HG03103 (cell line): ENCODE results near the gene HERC3.

Experiments
- ATAC-seq: cut with Tn5 transposase; IDR thresholded peaks from one replicate; pipeline ENCODE4 v1.9.1; 2021; ENCODE audit warnings: low read depth; ENCODE audit not compliant: unreplicated experiment

HERC3 gene

DNA sequence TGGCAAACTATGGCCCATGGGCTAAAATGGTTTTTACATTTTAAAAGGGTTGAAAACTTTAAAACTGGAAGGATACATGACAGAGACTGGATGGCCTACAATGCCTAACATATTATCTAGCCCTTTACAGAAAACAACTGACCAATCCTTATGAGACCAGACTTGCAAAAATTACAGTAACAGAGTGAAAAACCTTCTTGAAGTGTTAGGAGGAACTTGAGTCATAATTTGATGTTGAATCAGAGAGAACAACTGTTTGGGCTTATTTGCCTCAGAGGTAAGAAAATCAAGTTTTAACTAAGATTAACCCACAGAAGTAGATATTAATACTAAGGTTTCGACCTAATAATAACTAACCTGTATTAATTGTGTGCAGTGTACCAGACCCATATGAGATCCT is 117.7 kb downstream of the HERC3 start:
- ATAC-seq, result no peak

DNA sequence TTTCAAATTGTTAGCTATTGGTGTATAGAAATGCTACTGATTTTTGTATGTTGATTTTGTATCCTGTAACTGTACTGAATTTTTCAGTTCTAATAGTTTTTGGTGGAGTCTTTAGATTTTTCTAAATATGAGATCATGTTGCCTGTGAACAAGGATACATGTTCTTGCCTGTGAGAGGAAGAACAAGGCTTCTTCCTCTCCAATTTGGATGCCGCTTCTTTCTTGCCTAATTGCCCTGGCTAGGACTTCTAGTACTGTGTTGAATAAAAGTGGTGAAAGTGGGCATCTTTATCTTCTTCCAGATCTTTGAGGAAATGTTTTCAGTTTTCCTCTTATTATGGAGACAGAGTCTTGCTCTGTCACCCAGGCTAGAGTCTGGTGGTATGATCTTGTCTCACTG is 121.5 kb downstream of the HERC3 start:
- no peak for ATAC-seq

DNA sequence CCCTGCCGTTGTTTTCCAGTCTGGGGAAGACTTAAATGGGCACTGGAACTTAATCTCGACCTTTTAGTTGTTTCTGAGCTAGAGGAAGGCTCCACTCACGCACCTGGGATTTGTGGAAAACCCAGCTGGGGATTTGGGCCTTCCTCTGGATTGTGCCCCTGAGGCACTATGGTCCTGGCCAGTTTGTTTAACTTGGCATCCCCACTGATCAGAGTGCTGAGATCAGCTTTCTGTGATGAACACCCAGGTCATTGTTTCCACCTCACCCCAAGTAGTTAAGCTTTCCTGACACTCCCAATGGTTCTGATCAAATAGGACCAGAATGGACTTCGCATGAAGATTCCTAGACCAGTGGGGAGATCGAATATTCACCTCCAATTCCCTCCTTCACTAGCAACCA is 125.8 kb downstream of the HERC3 start:
- no peak for ATAC-seq

DNA sequence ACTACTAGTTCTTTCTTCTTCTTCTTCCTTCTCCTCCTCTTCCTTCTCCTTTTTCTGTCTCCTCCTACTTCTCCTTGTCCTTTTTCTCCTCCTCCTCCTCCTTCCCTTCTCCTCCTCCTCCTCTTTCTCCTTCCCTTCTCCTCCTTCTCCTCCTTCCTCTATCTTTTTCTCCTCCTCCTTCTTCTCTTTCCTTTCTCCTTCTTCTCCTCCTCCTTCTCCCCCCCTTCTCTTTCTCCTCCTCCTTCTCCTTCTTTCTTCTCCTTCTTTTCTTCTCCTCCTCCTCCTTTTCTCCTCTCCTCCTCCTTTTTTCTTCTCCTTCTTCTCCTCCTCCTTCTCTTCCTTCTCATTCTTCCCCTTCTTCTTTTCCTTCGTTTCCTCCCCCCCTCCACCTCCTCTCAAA is 127.1 kb downstream of the HERC3 start:
- no peak for ATAC-seq

DNA sequence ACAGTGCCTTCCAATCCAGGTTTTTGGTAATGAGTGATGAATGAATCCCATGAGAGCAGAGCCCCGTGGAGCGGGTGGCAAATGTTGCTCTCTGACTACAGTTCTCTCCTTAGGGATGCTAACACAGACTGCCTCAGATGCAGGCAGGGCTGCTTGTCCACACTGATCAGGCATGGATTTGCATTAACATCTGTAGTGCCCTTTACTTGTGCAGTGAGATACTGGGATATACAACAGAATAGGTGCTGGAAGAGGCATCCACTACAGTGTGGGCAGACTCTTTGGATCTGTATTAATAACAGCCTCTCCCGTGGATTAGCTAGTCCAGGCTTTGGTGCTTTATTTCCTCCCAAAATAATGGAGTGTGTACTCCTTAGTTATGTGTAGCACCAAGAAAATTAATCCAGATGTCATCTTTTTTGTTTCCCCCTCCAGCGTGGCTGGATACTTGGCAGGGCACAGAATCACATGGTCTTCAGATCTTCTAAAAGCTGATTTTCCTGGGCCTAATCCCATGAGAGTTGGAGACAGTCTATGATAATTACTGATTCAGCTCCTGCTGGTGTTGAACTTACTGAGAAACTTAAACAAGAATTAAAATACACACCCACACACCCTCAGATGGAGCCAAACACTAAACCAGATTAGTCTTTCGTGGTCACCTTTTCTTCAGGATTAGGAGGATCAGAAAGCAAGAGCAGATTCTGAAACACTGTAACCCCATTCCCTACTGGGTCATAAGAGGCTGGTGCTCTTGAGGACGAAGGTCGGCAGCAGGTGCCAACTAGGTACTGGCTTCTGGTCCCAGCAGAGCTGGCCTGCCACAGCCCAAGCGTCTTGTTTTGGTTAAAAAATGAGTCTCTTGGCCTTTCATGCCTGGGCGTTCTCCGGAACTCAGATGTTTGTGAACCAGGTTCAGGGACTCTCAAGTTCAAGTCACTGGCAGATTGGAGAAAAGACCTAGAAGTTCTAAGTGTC is 128.5 kb downstream of the HERC3 start:
- ATAC-seq, result no peak

DNA sequence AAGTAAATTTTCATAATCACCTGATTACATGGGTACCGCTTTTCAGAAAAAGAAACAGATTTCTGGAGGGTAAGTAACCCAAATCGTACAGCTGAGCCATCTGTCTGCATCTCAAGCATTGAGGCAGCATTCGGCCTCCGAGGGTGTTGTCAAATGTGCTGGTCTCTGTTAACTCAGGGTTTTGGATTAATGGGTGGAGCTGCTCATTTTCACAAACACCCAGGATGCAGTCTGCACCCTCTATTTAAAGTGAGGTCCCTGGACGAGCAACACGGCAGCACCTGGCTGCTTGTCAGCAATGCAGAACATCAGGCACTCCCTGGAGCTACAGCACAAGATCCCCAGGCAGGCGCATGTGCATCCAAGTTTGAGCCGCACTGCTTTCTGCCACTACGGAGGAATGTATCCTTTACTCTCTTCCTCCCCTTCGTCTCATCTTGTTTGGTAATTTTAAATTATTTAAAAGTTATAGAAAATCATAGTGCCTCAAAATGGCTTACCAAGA is 130.0 kb downstream of the HERC3 start:
- no peak for ATAC-seq

DNA sequence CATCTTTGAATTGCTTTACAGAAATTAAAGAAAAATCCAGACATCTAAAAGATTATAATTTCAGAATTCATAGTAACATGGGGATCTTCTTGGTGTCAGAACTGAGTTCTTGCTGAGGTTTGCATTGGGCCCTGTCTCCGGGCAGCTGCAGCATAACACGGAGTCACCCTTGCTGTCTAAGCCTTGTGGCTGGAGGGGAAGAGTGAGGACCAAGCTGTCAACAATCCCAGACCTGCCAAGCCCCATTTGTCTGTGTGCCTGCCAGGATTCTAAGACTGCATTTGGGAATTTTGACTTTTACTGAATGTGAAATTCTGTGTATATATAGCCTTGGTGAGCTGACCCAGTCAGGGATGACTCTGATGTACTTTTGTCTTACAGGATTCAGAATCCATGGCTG is 130.5 kb downstream of the HERC3 start:
- no peak for ATAC-seq

DNA sequence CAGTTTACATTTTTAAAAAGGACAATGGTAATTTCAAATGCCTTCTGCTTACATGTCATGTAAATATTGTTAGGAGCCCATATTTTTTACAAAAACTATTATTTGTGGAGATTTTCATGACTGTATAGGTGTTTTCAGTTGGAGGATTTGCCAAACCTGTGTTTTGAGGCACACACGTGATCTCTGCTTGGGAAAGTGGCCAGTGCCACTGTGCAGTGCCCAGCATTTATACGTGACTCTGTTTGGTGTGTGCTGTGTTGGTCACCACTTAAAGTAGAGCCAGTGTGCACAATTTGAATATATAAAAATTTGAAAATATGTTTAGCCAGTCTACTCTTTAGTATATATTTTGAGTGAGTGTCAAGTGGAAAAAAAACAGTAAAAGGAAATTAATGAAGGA is 132.1 kb downstream of the HERC3 start:
- no peak for ATAC-seq

DNA sequence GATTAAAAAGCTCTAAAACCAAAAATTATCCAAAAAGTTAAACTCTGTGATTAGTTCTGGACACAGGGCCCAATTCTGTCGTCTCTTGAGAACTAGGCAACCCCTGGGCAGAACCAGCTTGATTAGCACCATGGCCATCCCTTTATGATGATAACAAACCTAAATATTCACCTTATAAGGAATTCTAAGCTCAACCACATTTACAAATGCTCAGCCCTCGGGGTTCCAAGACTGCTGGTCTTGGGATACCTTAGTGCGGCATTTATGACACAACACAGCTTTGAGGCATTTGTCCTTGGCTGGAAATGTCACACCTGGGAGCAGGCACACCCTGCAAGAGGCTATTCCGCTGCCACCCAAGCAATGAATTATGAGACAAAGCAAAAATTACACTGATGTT is 132.9 kb downstream of the HERC3 start:
- ATAC-seq, result no peak

DNA sequence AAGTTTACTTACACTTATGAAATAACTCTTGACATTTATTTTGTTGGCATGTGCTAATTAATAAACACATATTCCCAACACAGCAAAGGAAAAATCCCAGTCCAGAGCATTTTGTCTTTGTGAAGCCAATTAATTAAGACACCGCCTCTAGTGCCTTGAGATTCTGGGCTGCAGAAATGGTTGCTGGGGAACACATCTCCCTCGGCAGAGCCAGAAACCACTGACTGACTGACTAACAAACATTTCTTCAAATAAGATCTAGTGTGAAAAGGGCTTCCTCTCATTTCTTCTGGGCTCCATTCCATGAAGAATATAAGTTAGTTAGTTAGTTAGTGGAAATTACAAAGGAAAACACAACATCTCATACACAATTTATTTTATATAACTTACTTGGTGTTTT is 133.7 kb downstream of the HERC3 start:
- ATAC-seq, result no peak

DNA sequence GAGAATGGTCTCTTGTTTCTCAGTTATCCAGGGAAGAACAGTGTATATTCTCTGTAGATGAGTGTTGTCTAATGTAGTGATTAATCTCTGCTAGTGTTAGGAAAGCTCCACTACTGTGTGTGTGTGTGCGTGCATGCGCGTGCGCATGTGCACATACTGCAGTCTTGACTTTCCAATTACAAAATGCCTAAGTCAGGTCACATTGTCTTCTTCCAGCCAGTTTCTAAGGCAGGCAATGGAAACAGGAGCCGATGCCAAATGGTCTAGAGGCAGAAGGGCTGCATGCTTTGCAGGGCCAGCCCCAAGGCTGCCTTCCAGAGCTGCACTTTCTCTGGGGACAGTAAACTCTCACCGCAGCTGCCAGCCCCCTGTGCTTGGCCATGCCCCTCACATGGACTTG is 135.9 kb downstream of the HERC3 start:
- ATAC-seq, result no peak

DNA sequence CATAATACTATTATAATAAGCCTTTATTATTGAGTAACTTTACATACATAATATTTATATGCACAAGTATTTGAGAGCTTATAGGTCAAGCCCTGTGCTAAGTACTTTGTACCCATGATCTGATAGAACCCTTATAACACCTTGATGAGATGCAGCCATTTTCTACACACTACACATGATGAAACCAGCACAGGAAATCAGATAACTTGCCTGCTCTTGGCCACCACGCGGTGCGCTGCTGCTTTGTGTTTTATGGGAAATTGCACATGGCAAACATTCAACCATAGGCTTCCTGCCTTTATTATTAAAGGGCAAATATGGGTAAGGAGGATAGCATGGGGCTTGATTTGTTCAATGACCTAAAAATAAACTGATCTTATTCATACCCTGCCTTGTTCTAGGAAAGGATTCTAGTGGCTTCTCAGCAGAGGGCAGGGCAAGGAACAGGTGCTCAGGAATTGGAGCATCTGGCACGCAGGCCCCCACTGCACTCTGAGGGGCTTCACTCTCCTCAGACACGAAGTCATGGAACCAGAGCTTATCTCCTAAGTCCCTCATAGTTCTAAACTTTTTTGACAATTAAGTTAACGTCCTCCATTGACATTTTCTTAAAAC is 137.0 kb downstream of the HERC3 start:
- ATAC-seq, result no peak

DNA sequence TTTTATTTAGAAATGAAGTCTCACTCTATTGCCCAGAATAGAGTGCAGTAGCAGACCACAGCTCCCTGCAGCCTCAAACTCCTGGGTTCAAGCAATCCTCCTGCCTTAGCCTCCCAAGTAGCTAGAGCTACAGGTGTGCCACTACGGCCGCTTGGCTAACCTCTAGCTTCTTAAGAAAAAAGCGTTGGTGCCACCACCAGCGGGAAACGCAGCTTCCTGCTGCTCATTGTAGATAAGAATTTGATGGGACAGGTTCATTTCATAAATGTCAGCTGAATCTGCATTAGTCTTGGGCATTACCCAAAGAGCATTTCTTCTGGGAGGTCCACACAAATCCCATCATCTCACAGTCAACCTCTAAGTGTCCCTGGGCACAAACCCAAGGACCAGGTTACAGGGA is 138.5 kb downstream of the HERC3 start:
- ATAC-seq, result no peak

DNA sequence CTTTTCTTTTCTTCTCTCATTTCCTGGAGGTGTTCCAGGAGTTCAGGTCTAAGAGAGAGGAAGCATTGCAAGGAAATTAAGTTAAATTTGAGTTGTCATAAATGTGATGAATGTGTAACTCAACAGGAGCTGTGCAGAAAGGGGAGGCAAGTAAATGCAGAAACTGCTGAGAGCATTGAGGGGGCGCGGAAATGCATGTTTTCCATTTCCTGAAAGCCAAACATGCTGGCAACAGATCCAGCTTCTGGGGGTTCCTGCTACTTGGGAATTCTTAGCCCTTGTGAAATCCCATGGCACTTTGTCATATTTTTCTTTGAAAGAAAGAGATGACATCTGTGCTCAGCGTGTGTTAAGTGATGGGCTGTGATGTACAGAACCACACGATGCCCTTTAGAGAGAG is 139.1 kb downstream of the HERC3 start:
- ATAC-seq, result no peak

DNA sequence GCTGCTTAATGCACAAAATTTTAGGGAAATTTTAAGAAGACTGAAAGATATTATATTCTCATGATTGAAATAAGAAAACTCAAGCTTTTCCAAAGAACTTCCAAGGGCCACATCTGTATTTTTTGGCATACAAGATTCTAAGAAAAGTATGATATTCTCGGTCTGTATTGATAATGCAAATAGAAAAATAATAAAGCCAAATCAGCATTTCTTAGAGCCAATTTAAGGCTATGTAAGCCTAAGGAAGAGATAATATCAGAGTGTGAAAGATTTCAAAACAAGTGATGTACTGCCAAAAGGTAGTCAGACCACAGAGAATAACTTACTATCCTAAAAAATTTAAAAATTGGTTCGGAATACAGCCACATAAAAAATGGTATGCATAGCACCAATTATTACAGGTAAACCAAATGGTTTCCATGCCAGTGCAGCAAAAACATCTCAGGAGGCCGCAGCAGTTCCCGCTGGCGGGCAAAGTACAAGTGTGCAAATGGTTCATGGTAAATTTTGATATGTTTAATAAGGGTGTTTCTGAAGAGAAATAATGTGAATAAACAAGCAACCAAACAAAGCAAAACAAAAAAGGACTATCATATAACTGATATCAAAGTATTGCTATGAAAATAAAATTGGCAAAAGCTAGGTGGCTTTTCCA is 140.6 kb downstream of the HERC3 start:
- ATAC-seq, result no peak

DNA sequence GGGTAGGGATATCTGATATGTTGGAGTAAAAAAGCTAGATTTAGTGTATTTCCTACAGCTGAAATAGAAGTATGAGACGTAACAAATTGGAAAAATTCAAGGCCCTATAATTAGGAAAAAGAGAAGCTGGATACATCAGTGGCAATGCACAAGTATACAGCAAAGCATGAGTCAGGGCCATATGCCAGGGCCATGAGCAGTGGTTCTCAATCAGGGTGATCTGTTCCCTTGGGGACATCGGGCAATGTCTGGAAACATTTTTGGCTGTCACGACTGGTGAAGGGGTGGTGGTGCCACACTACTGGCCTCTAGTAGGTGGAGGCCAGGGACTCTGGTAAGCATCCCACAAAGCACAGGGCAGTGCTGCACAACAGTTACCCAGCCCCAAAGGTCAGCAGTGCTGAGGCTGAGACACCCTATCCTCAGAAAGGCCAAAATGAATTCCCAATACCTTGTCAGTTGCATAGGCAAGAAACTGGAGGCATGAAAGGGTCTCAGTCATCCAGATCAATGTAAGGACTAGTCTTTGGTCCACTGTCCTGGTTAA is 142.2 kb downstream of the HERC3 start:
- no peak for ATAC-seq

DNA sequence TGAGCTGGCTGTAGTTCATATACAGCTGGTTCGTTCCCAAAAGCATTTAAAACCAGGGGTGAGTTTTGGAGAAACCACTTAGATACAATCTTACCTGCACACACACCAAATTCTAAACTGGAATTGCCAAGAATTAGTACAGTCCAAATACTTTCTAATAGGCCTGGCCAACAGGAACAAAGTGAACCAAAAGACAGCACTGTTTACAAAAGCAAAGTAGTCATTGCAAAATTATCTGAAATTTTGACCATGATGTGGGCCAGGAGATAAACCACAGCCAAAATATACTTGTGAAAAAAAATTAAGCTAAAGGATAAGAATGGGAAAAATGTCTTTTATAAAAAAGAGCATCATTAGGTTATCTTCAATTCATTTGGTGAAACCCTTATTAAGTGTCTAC is 143.3 kb downstream of the HERC3 start:
- no peak for ATAC-seq

DNA sequence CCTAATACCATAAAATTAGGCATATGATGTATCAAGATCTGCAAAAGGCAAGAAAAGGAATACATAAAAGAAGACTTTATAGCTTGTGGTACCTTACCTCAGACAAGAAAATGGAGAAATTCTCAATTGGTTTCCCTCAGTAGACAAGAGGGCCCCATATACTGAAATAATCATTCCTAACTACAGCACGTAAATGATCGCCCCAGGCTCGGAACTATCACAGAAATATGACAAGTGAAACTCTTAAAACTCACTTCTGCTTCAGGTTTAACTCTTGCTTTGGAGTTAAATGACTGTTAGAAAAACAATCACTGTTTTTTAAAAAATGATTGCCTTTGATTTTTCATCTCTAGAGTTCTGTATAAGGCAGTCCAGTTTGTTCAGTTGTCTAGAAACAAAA is 144.0 kb downstream of the HERC3 start:
- no peak for ATAC-seq

DNA sequence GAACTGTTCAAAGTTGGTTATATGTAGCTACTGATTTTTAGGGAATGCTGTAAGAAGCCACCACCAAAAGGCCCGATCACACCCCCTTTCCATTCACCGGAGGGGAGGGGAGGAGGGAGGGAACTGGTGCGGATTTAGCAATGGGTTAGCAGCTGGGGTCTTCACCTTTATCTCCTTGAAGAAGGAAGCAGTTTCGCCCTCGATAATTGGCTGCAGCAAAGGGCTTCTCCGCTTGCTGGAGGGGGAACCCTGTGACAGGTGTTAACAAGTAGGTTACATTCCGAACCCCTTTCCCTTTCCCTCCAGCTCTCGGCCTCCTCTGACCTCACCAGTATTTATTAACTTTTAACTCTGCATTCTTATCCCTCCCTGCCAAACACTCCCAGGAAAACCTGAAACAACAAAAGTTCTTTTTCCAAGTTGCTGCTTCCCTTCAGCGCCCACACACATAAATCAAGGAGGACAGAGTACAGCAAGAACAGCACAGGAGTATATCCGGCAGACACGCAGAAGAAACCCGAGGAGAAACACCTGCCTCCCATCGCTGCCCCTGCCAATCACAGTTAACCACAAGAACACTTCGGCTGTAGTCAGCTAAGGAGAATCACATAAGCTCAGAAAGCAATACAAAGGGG is 145.1 kb downstream of the HERC3 start:
- peak; percentile 95 for ATAC-seq

DNA sequence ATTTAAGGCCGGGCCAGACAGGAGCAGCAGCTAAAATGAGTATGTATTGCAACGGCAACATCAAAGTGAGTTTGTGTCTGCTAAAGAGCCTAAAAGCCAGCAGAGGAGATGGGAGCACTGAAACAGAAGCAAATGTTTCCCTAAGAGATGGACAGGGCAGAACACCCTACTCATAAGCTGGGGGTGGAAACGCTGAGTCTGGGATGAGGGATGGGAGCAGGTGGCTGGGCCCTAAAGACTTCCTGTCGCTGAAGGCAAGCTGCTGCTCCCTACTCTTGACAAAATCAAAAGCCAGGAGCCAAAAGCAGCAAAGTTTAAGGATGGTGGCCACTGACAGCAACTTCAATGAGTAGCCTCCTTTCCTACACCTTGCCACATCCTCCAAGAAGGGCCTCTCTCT is 145.9 kb downstream of the HERC3 start:
- no peak for ATAC-seq

DNA sequence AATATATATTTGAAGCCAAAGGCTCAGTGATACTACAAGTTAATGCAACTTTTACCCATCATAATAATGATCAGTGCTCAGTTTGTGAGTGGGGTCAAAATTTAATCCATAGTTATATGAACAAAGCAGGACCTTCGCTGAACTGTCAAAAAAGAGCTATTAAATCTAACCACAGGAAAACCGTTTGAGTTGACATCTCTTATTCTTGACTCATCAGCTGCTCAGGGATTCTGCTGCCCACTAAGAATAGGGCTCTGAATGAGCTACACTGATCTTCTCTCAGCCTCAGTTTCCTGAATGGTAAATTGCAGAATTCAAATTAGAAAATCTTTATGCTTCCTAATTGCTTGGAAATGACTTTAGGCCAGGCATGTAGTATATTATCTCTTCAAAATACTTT is 150.3 kb downstream of the HERC3 start:
- ATAC-seq, result no peak
